Measurements from ENCODE around the gene ARL3.

ARL3 gene

DNA sequence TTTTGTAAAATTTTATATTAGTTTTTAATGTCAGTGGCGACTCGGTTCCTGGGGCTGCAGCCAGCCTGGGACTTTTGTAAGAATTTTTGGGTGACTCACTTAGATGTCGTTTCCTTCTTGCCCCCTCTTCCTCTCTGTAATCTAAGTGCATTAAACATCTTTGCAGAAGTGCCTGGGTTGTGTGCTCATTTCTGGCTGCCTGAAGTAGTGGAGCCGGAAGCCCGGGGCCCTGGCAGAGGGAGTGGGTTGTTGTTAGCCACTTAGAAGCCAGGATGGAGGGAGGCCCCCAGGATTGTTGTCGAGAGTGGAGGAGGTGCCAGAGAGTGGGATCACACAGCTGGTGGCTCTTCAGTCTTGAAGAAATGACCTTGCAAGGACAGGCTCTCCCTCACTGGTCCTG is 80.9 kb downstream of the ARL3 start:
- Histone ChIP-seq H3F3A (ENCODE audit: insufficient read depth) (no peaks in the 10 kb centered on the region), H3K9ac (ENCODE audit: low read length) (no peak overlapping the region), H3K9me3 (ENCODE audit: insufficient read depth, low read length) (no peaks in the 10 kb centered on the region), H3K4me2 (ENCODE audit: low read depth, low read length, poor library complexity, severe bottlenecking) (no peak overlapping the region), H3K36me3 (ENCODE audit: low read length) (no peaks in the 10 kb centered on the region), H3K4me3 (ENCODE audit: insufficient read depth, low read length, poor library complexity, severe bottlenecking) (no peak overlapping the region), H2AFZ (ENCODE audit: low read depth, low read length, severe bottlenecking) (no peak overlapping the region), H3K79me2 (ENCODE audit: insufficient read depth, low read length) (no peaks in the 10 kb centered on the region), H3K9me2 (replicated peaks; ENCODE audit: insufficient read depth, low read length) (no peaks in the 10 kb centered on the region), H3K27me3 (ENCODE audit: low read length) (no peaks in the 10 kb centered on the region), H4K20me1 (ENCODE audit: low read depth, low read length) (no peaks in the 10 kb centered on the region), H3K27ac (ENCODE audit: low read depth, low read length) (no peak overlapping the region)
- TF ChIP-seq EZH2phosphoT487 (conservative IDR thresholded peaks at IDR 0.05; ENCODE audit: low read length), result no peak
- TF ChIP-seq, protein P1, sequence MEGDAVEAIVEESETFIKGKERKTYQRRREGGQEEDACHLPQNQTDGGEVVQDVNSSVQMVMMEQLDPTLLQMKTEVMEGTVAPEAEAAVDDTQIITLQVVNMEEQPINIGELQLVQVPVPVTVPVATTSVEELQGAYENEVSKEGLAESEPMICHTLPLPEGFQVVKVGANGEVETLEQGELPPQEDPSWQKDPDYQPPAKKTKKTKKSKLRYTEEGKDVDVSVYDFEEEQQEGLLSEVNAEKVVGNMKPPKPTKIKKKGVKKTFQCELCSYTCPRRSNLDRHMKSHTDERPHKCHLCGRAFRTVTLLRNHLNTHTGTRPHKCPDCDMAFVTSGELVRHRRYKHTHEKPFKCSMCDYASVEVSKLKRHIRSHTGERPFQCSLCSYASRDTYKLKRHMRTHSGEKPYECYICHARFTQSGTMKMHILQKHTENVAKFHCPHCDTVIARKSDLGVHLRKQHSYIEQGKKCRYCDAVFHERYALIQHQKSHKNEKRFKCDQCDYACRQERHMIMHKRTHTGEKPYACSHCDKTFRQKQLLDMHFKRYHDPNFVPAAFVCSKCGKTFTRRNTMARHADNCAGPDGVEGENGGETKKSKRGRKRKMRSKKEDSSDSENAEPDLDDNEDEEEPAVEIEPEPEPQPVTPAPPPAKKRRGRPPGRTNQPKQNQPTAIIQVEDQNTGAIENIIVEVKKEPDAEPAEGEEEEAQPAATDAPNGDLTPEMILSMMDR (IDR thresholded peaks at IDR 0.05; ENCODE audit: insufficient read depth, low read length, poor library complexity, severe bottlenecking), result no peak

DNA sequence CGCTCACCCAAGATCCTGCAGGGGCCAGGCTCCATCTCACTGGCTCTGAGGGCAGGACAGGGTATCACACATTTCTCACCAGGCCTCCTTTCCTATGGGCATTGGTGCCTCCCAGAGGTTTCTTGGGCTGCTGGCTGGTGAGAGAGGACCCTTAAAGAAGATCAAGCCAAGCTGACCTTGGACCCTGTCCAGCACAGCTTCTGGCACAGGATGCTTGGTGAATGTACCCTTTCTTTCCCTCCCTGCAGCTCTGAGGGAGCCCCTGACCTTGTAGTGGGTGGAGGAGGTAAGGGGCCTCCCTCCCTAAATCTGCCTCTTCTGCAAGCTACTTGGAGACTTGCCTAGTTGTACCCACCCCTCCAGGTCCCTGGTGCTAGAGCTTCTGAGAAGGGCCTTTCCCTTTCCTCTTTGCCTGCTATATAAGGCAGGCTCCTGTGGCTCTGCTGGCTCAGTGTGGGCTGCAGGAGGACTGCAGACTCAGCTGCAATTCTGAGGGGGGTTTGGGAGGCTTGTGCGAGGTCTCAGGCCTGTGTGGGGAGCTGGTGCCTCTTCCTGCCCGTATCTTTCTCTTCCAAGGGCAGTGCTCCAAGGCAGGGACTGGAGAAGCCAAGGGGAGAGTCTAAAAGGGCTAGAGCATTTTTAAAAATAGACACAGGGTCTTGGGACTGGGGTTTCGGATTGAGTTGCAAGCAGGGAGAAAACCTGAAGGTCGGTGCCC is 81.6 kb downstream of the ARL3 start:
- Histone ChIP-seq H2AFZ (ENCODE audit: low read depth, low read length, severe bottlenecking) (no peak overlapping the region), H3K9me3 (ENCODE audit: insufficient read depth, low read length) (no peaks in the 10 kb centered on the region), H3K79me2 (ENCODE audit: insufficient read depth, low read length) (no peaks in the 10 kb centered on the region), H3K4me3 (ENCODE audit: insufficient read depth, low read length, poor library complexity, severe bottlenecking) (no peak overlapping the region), H3K9me2 (replicated peaks; ENCODE audit: insufficient read depth, low read length) (no peaks in the 10 kb centered on the region), H3K36me3 (ENCODE audit: low read length) (no peaks in the 10 kb centered on the region), H3K4me2 (ENCODE audit: low read depth, low read length, poor library complexity, severe bottlenecking) (no peak overlapping the region), H4K20me1 (ENCODE audit: low read depth, low read length) (no peaks in the 10 kb centered on the region), H3K27ac (ENCODE audit: low read depth, low read length) (no peak overlapping the region), H3K27me3 (ENCODE audit: low read length) (no peaks in the 10 kb centered on the region), H3F3A (ENCODE audit: insufficient read depth) (no peaks in the 10 kb centered on the region), H3K9ac (ENCODE audit: low read length) (no peak overlapping the region)
- TF ChIP-seq, protein P1 (IDR thresholded peaks at IDR 0.05; ENCODE audit: insufficient read depth, low read length, poor library complexity, severe bottlenecking), result no peak
- no peak for TF ChIP-seq EZH2phosphoT487 (conservative IDR thresholded peaks at IDR 0.05; ENCODE audit: low read length)

DNA sequence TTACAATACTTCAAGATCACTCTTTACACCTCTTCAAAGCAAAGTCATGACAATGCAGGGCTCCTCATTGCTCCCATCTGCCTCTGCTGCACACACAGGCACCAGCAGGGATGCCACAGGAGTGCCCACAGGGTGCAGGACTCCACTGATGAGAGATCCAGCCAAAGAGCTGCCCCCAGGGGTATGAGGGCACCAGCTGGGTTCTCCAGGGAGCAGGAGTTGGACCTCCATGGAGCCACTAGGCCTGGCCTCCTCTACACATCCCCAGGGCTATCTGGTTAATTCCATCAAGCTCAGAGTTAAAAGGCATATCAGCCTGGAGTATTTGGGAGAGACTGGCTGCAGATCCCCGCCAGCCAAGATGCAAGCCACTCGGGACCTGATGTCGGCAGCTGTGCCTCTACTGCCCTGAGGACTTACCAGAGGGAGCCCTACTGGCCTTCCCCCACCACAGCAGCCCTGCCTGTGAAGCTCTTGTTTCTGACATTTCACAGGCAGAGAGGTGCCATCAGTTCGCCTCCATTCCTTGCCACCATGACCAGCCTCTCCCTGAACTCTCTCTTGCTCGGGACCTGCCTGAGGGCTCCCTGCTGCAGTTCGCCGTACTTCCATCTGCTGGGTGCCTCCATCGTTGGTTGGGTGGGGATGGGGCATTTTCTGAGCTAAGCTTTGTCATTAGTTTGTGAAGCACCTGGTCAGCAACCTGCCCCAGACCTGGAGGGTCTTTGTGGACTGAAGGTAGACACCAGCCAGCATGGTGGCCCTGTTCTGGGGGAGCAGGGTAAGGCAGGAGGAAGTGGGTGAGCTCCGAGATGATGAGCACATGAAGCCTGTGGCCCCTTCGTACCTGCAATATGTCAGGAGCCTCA is 82.4 kb downstream of the ARL3 start:
- TF ChIP-seq, protein P1 (IDR thresholded peaks at IDR 0.05; ENCODE audit: insufficient read depth, low read length, poor library complexity, severe bottlenecking), result no peak
- TF ChIP-seq EZH2phosphoT487 (conservative IDR thresholded peaks at IDR 0.05; ENCODE audit: low read length), result no peak
- Histone ChIP-seq H3K27me3 (ENCODE audit: low read length) (no peaks in the 10 kb centered on the region), H3K36me3 (ENCODE audit: low read length) (no peaks in the 10 kb centered on the region), H3K27ac (ENCODE audit: low read depth, low read length) (no peak overlapping the region), H3F3A (ENCODE audit: insufficient read depth) (no peaks in the 10 kb centered on the region), H3K9me2 (replicated peaks; ENCODE audit: insufficient read depth, low read length) (no peaks in the 10 kb centered on the region), H2AFZ (ENCODE audit: low read depth, low read length, severe bottlenecking) (no peak overlapping the region), H3K79me2 (ENCODE audit: insufficient read depth, low read length) (no peaks in the 10 kb centered on the region), H3K9ac (ENCODE audit: low read length) (no peak overlapping the region), H3K4me3 (ENCODE audit: insufficient read depth, low read length, poor library complexity, severe bottlenecking) (no peak overlapping the region), H3K4me2 (ENCODE audit: low read depth, low read length, poor library complexity, severe bottlenecking) (no peak overlapping the region), H3K9me3 (ENCODE audit: insufficient read depth, low read length) (no peaks in the 10 kb centered on the region), H4K20me1 (ENCODE audit: low read depth, low read length) (no peaks in the 10 kb centered on the region)

Data from SU-DHL-6 (cell line).